ENCODE data around the gene HMGA1. TPM values are rescaled to one million over a fixed set of nuclear protein-coding genes. Genes with fewer than 3 reads are reported as not detected.

Gene HMGA1
- total RNA-seq, 1 donor from 2014 or later, result 29.0 TPM

DNA sequence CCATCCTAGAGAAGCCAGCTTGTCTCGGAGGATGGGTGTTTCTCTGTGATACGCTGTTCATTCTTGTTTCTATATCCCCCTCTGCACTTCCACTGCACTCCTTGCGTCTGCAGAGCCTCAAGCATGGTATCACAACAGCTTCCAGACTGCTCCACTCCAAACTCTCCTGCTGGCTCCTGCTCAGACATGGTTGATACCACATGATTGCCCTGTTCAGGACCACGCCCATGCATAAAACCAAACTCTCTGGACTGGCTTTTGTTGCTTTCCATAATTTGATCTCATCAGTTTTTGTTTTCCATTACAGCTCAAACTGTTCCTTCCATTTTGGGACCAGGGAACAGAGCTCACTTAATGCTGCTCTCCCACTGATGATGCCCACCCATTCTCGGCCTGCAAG lies 42.2 kb downstream of the HMGA1 start:
- DNase-seq (ENCODE audit: low spot score), result no peak
- intact Hi-C loops (cut with DNase I), result no loop called here
- no peak for ATAC-seq

DNA sequence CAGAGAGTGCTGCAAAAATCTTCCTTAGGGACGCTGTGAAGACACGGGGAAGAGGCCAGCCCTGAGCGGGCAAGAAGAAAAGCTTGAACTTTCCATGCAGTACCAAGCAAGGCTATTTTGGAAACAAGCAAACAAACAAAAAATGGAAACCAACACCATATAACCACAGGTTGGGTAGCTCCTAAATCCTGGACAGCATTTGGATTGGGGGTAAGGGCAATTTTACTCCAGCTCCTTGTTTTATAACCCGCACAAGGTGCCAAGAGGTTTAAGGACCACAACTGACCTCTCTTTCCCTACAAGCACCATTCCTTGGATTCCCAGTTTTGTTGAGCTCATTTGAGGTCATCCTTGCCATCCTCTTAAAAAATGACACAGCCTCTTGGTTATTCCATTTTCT lies 43.5 kb downstream of the HMGA1 start:
- ATAC-seq (no peak), DNase-seq (ENCODE audit: low spot score) (no peak)
- intact Hi-C loops (cut with DNase I), result no loop called here

DNA sequence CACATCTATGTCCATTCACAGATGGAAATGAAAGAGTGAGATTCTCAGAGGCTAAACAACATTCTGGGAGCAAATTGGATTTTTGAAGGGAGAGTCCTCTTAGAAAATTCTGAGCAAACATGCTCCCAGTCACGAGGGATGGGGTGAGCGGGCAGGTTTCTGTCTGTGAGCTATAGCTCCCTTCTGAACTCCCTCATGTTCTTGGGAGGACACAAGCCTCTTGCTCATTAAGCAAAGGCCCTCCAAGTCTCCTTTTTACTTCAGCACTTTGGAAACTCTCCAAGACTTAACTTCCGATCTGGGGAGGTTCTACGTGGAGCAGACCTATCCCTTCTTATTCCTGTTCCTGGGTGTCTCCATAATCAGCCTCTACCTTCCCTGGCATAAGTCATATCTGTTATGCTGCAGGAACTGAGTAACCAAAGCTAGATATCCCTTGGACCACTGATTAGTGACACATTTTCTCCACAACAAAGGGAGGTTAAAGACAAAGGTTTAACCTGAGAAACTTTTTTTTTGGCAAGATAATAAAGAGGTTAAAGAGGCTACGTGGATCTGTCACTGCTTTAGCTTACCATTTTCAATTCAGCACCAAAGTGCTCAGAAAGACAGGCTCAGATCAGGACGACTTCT lies 45.1 kb downstream of the HMGA1 start:
- intact Hi-C loops (cut with DNase I), result no loop called here
- ATAC-seq, result no peak
- DNase-seq (ENCODE audit: low spot score), result no peak

DNA sequence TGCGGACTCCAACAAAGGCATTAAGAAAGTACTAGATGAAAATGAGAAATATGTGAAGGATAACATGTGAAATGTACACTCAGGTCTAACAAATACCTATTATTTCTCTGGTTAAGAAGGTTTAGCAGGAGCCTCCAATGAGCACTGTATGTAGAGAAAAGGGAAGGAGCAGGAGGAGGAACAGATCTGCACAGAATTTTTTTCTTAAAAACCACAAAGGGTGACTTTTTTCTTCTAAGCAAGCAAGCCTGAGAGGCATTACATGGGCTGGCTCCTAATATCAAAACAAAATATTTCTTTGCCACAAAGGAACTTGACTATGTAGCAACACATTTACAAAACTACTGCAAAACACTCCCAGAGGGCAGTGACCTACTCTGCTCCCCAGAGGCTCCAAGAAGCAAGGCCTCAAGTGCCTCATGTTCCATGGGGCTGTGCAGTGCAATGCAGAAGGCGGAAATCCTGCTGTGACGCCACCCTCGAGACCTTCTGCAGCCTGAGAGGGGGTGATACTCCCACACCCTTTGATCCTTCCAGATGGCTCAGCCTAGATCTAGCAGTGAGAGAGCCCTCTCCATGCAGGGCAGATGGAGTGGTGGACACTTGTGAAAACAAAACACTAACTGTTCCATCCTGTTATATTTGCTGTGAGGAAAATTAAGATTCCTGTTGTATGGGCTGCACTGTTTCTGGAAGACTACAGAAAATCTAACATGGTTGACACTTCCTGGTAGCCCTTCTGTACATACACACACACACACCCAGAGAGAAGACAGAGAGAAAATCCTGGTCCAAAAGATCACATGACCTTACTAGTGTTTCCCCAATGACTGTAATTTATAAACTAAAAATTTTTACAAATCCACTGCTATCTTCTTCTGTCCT lies 48.1 kb downstream of the HMGA1 start:
- DNase-seq (ENCODE audit: low spot score), result peak; percentile 74

DNA sequence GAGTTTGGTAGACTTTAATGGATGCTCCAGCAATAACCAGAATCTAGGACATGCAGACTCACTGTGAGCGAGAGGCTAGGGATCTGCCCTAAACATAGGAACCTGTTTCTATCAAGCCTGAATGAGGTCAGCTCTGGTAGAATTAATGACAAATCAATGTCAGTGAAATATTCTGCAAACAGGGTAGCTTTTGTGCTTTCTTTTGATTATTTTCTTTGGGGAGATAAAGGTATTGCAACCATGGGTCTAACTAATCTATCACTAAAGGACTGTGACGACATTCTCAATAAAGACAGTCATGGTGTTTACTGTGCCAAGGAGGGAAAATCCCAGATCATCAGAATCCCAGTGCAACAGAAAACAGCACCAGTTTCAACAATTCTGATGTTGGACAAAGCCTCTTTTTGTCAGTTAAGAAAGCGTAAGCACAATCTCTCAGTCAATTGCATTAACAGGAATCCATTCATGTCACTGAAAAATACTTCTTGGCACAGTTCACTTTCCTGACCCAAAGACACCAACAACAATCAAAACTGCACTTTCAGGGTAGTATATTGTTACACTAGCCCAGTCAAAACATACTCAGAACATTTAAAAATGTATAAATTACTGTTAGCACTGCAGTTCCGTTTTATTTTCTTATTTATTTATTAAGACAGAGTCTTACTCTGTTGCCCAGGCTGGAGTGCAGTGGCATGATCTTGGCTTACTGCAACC lies 48.9 kb downstream of the HMGA1 start:
- peak; percentile 9 for ATAC-seq

More for the DNA sequence above, 48.1 kb downstream of the HMGA1 start:
- intact Hi-C loops (cut with DNase I), result no loop called here
- ATAC-seq, result peak; percentile 96

DNA sequence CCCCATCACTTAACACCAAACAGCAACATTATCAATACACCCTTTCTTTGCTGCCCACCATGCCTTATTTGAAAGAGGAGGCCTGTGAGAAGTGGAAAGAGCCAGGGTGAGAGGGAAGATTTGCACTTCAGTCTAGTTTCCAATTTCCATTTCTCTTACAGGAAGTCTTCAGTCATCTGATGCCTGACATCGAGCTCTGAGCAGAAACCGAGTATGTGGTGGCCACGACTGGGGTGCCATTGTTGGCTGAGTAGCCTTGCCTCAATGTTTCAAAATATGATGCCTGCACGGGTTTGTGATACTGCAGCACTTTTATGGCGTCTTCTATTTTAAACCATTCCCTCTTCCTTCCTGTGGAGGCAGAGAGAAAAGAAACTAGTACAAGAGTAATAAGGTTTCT lies 51.9 kb downstream of the HMGA1 start:
- intact Hi-C loops (cut with DNase I), result no loop called here
- no peak for ATAC-seq
- no peak for DNase-seq (ENCODE audit: low spot score)

More for the DNA sequence above, 48.9 kb downstream of the HMGA1 start:
- intact Hi-C loops (cut with DNase I), result no loop called here
- no peak for DNase-seq (ENCODE audit: low spot score)

DNA sequence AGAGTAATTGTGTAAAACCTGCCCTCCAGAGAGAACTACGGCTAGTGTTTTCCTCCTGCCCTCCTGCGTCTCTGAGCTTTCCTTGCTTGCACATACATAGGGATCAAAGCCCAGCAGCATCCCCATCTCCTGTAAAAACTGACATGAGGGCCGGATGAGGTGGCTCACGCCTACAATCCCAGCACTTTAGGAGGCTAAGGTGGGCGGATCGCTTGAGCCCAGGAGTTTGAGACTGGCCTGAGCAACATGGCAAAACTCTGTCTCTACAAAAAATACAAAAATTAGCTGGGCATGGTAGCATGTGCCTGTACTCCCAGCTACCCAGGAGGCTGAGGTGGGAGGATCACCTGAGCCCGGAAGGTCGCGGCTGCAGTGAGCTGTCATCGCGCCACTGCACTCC lies 52.5 kb downstream of the HMGA1 start:
- DNase-seq (ENCODE audit: low spot score), result no peak
- intact Hi-C loops (cut with DNase I), result no loop called here
- no peak for ATAC-seq

DNA sequence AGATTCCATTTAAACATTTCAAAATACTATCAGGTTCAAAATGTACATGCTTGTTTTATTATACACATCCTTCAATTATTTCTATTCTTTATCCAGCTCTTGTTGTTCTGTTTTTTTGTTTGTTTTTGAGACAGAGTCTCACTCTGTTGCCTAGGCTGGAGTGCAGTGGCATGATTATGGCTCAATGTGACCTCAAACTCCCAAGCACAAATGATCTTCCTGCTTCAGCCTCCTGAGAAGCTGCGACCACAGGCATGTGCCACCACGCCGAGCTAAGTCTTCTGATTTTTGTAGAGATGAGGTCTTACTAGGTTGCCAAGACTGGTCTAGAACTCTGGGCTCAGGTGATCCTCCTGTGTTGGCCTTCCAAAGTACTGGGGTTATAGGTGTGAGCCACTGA lies 56.3 kb downstream of the HMGA1 start:
- ATAC-seq (no peak), DNase-seq (ENCODE audit: low spot score) (no peak)
- intact Hi-C loops (cut with DNase I), result no loop called here

DNA sequence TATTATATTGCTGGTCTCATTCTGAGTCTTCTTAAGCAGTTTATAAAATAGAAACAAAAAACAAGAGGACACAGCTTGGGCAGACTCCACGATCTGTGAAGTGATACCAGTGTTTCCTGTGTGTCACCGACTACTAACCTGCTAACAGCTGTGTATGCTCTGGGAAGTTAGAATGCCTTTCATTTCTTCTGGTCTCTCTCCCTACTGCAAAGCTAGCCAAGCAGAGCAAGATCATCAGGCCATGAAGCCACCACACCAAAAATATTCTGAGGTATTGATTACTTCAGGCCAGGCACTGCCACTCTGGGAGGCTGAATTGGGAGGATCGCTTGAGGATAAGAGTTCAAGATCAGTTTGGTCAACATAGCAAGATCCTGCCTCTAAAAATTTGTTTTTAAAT lies 59.0 kb downstream of the HMGA1 start:
- ATAC-seq (no peak), DNase-seq (ENCODE audit: low spot score) (no peak)
- intact Hi-C loops (cut with DNase I), result no loop called here

Small RNAs within 50 kb of the gene (microRNA-seq; reads per million reads assigned to microRNA genes)
- not detected for gene MIR6835

Other genes starting within 250 kb of the HMGA1 start
- not detected for gene GRM4, start 90.8 kb upstream of the HMGA1 start, total RNA-seq
- 31.6 TPM for gene SMIM29, start 12.1 kb downstream of the HMGA1 start, total RNA-seq
- 83.1 TPM for gene NUDT3, start 155.8 kb downstream of the HMGA1 start, total RNA-seq
- 744 TPM for gene RPS10, start 189.2 kb downstream of the HMGA1 start, total RNA-seq
- 0.49 TPM for gene PACSIN1, start 229.2 kb downstream of the HMGA1 start, total RNA-seq